ENCODE measurements around the gene CD180.

GRCh38 chr5:67195406-67196275, 958 bp downstream of the CD180 start:
- TF ChIP-seq CTCF (IDR thresholded peaks at IDR 0.05) (no peak), POLR2A (IDR thresholded peaks at IDR 0.05) (no peak), POLR2AphosphoS5 (IDR thresholded peaks at IDR 0.05) (no peak)

All from breast epithelium (tissue), 3 donors.